Cerebellar cortex (tissue), 1 donor: ENCODE results near the gene GSTA1.
"Not testable (repeated sequence)": the region's sequence is repeated elsewhere in the genome, so short reads cannot be mapped to it uniquely, and the experiment has no call there.

Experiments used
- DNase-seq: peaks from one replicate; pipeline ENCODE4 v3.0.0-alpha.2; 2015; ENCODE audit warnings: low spot score

Gene GSTA1

GRCh38 chr6:52803668-52804255, at the start of gene GSTA1:
Gene GSTA1 (minus strand): TSS chr6:52803816. CDS start chr6:52799267, 4,549 bp downstream.
- DNase-seq, result not testable (repeated sequence)

- DNase-seq, result no peak
These were observed 45.5 kb upstream of the GSTA1 start for GRCh38 chr6:52849137-52849536.

GRCh38 chr6:52846002-52846401, 42.4 kb upstream of the GSTA1 start:
- DNase-seq, result no peak

DNA sequence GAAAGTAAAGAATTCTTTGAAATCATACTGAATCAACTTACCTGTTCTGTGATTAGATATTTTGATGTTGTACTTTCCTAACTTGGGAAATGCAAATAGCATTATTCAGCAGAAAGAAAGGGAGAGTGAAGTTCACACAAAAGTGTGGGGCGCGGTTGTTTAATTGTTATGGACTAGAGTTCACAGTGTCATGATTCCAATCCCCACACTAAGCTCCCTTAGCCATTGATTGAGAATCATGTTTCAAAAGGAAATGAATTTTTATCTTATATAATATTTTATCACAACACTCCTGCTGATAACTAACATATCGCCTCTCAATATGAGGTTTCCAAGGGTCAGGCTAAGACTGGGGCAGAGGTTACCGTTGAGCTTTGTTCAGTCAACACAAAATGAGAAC, 40.0 kb upstream of the GSTA1 start:
- DNase-seq, result no peak

DNA sequence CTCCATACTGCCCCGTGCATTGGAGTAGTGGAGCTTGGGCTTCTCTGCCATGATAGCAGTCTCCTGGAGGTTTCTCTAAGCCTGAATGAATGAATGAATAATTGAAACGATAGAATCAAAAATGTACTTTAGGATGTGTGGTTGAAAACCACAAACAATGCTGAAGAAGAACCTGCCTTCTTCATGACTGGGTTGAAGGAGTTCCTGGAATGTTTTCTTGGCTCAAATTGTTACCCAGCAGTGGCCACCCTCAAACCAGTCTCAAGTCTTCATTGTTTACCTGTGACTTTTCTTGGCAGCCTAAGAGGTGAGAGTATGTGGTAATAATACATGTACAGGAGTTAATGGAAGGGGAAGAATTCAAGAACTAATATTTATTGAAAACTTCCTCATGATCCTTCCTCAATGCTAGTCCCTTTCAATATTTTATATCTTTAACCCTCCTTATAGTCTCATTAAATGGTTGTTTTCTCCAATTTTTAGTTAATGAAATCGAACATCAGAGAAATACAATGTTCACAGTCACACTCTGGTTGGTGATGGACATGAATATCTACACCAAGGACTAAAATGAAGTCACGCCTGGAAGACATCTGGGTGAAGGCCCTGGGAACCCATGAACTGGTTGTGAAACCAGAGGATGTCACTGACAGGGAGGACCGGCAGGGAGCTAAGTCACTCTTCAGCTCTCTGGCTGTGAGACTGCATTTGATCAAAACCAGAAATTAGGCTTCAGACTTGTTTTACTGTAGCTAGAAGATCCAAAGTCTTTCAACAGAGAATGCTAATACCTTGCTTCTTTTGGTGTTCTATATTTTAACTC, 37.4 kb upstream of the GSTA1 start, which contains the start of gene GSTA5:
Gene GSTA5 (minus strand): TSS at position 51 of the 823 bp plus-strand sequence.
- no peak for DNase-seq

- peak; percentile 42 for DNase-seq
These were observed 35.8 kb upstream of the GSTA1 start for GRCh38 chr6:52839124-52840055.

DNA sequence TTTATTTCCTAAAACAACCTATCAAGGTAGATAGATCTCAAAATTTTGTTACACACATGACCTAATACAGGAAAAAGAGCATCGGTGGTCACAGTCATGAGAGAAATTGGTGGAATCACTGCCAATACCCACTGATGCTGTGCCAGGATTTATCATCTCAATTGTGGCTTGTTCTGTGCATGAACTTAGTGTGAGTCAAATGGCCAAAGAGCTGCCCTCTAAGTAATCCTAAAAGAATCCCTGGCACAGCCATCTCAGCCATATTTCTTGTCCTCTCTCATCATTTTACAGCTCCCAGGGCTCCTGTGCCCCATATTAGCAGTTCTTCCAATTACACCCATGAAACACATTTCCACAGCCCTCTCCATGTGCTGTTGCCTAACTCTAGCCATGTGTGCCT, 30.9 kb upstream of the GSTA1 start:
- DNase-seq, result no peak

GRCh38 chr6:52830869-52831268, 27.3 kb upstream of the GSTA1 start:
- not testable (repeated sequence) for DNase-seq

DNA sequence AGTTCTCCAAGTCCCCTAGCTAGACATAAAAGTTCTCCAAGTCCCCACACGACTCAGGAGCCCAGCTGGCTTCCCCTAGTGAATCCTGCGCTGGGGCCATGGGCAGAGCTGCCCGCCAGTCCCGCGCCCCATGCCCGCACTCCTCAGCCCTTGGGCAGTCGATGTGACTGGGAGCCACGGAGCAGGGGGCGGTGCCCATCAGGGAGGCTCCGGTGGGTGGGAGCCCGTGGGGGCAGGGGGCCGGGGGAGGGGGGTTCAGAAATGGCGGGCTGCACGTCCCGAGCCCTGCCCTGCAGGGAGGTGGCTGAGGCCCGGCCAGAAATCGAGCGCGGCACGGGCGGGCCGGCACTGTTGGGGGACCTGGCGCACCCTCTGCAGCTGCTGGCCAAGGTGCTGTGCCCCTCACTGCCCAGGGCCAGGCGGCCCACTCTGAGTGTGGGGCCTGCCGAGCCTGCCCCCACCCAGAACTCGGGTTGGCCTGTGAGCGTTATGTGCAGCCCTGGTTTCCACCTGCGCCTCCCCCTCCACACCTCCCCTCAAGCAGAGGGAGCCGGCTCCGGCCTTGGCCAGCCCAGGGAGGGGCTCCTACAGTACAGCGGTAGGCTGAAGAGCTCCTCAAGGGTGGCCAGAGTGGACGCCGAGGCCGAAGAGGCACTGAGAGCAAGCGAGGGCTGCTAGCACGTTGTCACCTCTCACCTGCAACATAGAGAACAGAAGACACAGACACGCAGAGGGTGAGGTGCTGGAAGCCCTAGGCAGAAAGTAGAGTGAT, 25.6 kb upstream of the GSTA1 start:
- DNase-seq, result no peak

DNA sequence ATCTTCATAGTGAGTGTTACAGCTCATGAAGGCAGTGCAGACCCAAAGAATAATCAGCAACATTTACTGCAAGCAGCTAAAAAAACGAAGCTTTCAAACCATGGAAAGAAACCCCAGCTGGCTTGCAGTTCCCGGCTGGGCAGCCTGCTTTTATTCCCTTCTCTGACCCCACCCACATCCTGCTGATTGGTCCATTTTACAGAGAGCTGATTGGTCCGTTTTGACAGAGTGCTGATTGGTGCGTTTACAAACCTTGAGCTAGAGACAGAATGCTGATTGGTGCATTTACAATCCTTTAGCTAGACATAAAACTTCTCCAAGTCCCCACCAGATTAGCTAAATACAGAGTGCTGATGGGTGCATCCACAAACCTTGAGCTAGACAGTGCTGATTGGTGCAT, 25.0 kb upstream of the GSTA1 start:
- not testable (repeated sequence) for DNase-seq

DNA sequence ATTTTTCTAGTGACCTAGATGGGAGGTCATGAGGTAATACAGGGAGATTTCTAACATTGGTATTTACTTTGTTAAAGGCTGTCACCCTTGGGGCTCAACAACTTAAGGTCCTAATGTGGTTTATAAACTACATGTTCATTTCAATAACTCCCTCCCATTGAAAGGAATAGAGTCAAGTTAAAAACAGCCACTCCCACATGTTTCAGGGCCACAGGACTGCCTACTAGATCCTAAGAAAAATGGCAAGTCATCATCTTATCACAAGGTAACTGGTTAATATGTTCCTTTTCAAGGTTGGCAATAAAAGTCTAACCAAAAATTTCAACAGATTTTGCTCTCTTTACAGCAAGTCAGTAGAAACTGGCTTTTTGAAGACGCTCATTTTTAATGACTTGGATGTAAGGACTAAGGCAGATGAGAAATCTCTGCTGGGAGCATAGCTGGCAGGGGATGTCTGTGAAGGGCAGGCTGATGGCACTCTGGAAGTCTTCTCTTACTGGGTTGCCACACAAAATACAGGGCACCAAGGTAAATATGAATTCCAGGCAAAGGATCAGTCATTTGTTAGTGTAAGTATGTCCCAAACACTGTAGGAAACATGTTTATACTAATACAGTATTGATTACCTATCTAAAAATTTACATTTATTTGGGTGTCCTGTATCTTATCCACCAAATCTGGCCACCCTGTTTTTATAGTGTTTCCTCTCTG, 23.6 kb upstream of the GSTA1 start:
- not testable (repeated sequence) for DNase-seq

GRCh38 chr6:52826513-52826912, 22.9 kb upstream of the GSTA1 start:
- DNase-seq, result no peak

- DNase-seq, result not testable (repeated sequence)
These were observed 22.4 kb upstream of the GSTA1 start for GRCh38 chr6:52825900-52826459.

DNA sequence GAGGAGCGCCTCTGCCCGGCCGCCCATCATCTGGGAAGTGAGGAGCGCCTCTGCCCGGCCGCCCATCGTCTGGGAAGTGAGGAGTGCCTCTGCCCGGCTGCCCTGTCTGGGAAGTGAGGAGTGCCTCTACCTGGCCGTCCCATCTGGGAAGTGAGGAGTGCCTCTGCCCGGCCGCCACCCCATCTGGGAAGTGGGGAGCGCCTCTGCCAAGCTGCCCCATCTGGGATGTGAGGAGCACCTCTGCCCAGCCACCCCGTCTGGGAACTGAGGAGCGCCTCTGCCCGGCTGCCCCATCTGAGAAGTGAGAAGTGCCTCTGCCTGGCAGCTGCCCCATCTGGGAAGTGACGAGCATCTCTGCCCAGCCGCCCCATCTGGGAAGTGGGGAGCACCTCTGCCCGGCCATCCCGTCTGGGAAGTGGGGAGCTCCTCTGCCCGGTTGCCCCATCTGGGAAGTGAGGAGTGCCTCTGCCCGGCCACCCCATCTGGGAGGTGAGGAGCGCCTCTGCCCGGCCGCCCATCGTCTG, 21.7 kb upstream of the GSTA1 start:
- not testable (repeated sequence) for DNase-seq

DNA sequence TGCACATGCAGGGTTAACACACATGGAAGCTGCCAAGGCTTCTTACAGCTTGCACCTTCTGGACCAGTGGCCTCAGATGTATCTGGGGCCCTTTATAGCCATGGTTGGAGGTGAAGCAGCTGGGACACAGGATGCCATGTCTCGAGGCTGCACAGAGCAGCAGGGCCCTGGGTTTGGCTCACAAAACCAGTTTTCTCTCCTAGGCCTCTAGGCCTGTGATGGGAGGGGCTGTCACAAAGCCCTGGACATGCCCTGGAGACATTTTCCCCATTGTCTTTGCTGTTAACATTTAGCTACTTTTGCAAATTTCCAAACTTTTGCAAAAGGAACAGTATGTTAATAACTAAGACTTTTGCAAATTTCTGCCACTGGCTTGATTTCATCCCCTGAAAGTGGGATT, 18.2 kb upstream of the GSTA1 start:
- no peak for DNase-seq

- no peak for DNase-seq
These were observed 16.6 kb upstream of the GSTA1 start for GRCh38 chr6:52820198-52820597.

- DNase-seq, result peak; percentile 33
These were observed 11.8 kb upstream of the GSTA1 start for GRCh38 chr6:52815167-52816092.

GRCh38 chr6:52814545-52814944, 10.9 kb upstream of the GSTA1 start:
- not testable (repeated sequence) for DNase-seq

DNA sequence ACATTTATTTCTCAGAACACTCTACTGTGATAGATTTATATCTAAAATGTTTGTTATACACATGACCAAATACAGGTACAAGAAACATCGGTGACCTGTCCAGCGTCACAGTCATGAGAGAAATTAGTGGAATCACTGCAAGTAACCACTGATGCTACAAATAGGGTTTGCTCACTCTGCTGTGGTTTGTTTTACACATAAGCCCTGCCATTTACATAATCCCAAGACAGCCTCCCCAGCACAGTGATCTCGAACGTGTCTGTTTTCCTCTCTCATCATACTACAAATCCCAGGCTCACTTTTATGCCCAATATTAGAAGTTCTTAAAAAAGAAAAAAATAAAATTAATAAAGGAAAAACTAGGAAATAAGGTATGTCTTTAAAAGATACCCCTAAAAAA, 6.2 kb upstream of the GSTA1 start:
- DNase-seq, result not testable (repeated sequence)
